Natural killer cell (primary cell): ENCODE results near the gene FIZ1. TPM values are rescaled to one million over a fixed set of nuclear protein-coding genes. Genes with fewer than 3 reads are reported as not detected.

Experiments
- ATAC-seq, 3 donors: fragments of 150-1000 bp in 2 of 3; fragments of 200-7000 bp in 1 of 3; cut with Tn5 transposase; 1 replicate in 1 of 3; 2 replicates in 2 of 3; pipeline ENCODE4 v1.10.0; 2021; ENCODE audit warnings: mild to moderate bottlenecking in 2 of 3, moderate library complexity in 2 of 3
- DNase-seq, 2 donors: peaks; one replicate each; pipeline versions ENCODE4 v3.0.0 to v3.0.0-alpha.2; 2013 to 2021; ENCODE audit warnings: mixed read lengths in 1 of 2
- H3K27ac ChIP-seq: one replicate; pipeline ENCODE4 v1.5.1; 2013; ENCODE audit warnings: mild to moderate bottlenecking, low read length
- H3K27me3 ChIP-seq: one replicate; pipeline ENCODE4 v1.6.1; 2013; ENCODE audit warnings: low read length; ENCODE audit not compliant: control insufficient read depth, insufficient read depth
- H3K36me3 ChIP-seq: one replicate; pipeline ENCODE4 v1.6.1; 2013; ENCODE audit warnings: low read length; ENCODE audit not compliant: control insufficient read depth, insufficient read depth
- H3K4me1 ChIP-seq: one replicate; pipeline ENCODE4 v1.6.1; 2013; ENCODE audit warnings: low read length; ENCODE audit not compliant: control insufficient read depth, insufficient read depth
- H3K4me3 ChIP-seq: one replicate; pipeline ENCODE4 v1.5.1; 2013; ENCODE audit warnings: low read length
- H3K9me3 ChIP-seq: one replicate; pipeline ENCODE4 v1.6.1; 2013; ENCODE audit warnings: low read length; ENCODE audit not compliant: control insufficient read depth, insufficient read depth
- H3K27ac Mint-ChIP-seq, 2 donors: one replicate each; pipeline ENCODE4 v1.8.0; 2022; ENCODE audit warnings: mild to moderate bottlenecking in 2 of 2, mixed read lengths in 2 of 2, moderate library complexity in 1 of 2
- H3K27me3 Mint-ChIP-seq, 2 donors: one replicate each; pipeline ENCODE4 v1.8.0; 2022; ENCODE audit warnings: low read depth in 2 of 2, mixed read lengths in 2 of 2
- H3K36me3 Mint-ChIP-seq: one replicate; pipeline ENCODE4 v1.8.0; 2022; ENCODE audit warnings: mixed read lengths
- H3K4me1 Mint-ChIP-seq, 2 donors: one replicate each; pipeline ENCODE4 v1.8.0; 2022; ENCODE audit warnings: mixed read lengths in 2 of 2
- H3K4me3 Mint-ChIP-seq: one replicate; pipeline ENCODE4 v1.8.0; 2022; ENCODE audit warnings: mild to moderate bottlenecking, moderate library complexity, mixed read lengths
- H3K9me3 Mint-ChIP-seq, 2 donors: one replicate each; pipeline ENCODE4 v1.8.0; 2022; ENCODE audit warnings: mixed read lengths in 2 of 2
- CTCF ChIP-seq: fragments of 200-600 bp; IDR thresholded peaks from one replicate; pipeline ENCODE4 v1.8.0; 2022; ENCODE audit warnings: antibody characterized with exemption
- WGBS: methylation state at CpG from one replicate; pipeline ENCODE4 v1.1.7; 2013; ENCODE audit warnings: missing lambda C conversion rate; ENCODE audit not compliant: insufficient coverage; 5-methylcytosine and 5-hydroxymethylcytosine counted together
- intact Hi-C: fragments of 100-400 bp; cut with micrococcal nuclease; formaldehyde crosslinking; loops from one replicate; pipeline ENCODE4 v1.14.2; 2022
- total RNA-seq, 4 donors: library from RNA; stranded (reverse); fragments of 120-200 nt in 1 of 4; gene quantifications; one replicate each; pipeline versions ENCODE4 v1.2.3 to v1.2.4, GENCODE V29; 2013 to 2022

FIZ1 gene
- total RNA-seq, 3 donors from 2014 or later (not counting 1 experiment from before 2014, with no cell fraction given): 8.5 to 18.2 (median 10.3) TPM

GRCh38 chr19:55590617-55591016, 8.7 kb downstream of the FIZ1 start:
- Mint-ChIP-seq H3K4me3 (no peak overlapping the region), H3K27ac (no peak overlapping the region), H3K27me3 (peaks cover under 1 to 24% of the 10 kb centered on the region in 2 donors), H3K9me3 (no peaks in the 10 kb centered on the region), H3K36me3 (no peaks in the 10 kb centered on the region), H3K4me1 (peaks cover 5 to 19% of the 10 kb centered on the region in 2 donors)
- intact Hi-C loops: no loop called here
- no peak for TF ChIP-seq CTCF
- DNase-seq (no peak), ATAC-seq (no peak)
- Histone ChIP-seq H3K27ac (no peak overlapping the region), H3K9me3 (no peaks in the 10 kb centered on the region), H3K36me3 (peaks cover 1% of the 10 kb centered on the region), H3K4me1 (peaks cover 26% of the 10 kb centered on the region), H3K27me3 (no peaks in the 10 kb centered on the region), H3K4me3 (no peak overlapping the region)
- WGBS: 93% methylated on average over 9 of the region's 10 CpGs

DNA sequence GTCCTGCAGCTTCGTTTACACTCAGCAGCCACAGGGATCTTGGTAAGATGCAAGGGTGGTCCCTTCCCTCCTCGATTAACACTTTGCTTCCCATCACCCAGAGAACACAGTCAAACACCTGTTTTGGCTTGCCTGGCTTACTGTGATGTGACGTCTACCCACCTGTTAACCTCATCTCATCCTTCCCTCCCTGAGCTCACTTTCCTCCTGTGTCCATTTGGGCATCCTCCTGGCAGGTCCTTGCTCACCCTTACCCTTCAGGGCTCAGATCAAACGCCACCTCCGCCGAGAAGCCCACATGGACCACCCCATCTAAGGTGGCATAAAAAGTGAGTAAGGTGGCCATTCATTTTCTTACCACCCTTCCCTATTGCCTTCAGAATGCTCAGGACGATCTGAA, 9.2 kb downstream of the FIZ1 start:
- WGBS: 74% methylated on average over 7 of the region's 7 CpGs
- Mint-ChIP-seq H3K4me1 (peaks cover 10 to 24% of the 10 kb centered on the region in 2 donors), H3K36me3 (no peaks in the 10 kb centered on the region), H3K9me3 (no peaks in the 10 kb centered on the region), H3K27ac (no peak overlapping the region), H3K4me3 (no peak overlapping the region), H3K27me3 (peaks cover 6 to 29% of the 10 kb centered on the region in 2 donors)
- no peak for ATAC-seq
- Histone ChIP-seq H3K27me3 (no peaks in the 10 kb centered on the region), H3K4me1 (peaks cover 26% of the 10 kb centered on the region), H3K4me3 (no peak overlapping the region), H3K27ac (no peak overlapping the region), H3K36me3 (peaks cover 1% of the 10 kb centered on the region), H3K9me3 (no peaks in the 10 kb centered on the region)
- intact Hi-C loops: no loop called here
- DNase-seq: no peak
- no peak for TF ChIP-seq CTCF

DNA sequence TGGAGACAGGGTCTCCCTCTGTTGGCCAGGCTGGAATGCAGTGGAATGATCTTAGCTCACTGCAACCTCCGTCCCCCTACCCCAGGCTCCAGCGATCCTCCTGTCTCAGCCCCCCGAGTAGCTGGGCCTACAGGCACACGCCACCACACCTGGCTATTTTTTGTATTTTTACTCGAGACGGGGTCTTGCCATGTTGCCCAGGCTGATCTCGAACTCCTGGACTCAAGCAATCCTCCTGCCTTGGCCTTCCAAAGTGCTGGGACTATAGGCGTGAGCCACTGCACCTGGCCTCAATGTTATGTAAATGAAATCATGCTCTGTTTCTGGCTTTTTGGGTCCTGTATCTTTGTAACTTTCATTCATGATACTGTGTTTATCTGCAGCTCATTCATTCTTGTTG, 10.6 kb downstream of the FIZ1 start:
- DNase-seq: no peak
- no peak overlapping the region for H3K27ac ChIP-seq
- peak overlapping the region; percentile 35 for H3K4me3 Mint-ChIP-seq
- no peak for TF ChIP-seq CTCF
- H3K9me3 ChIP-seq: no peaks in the 10 kb centered on the region
- WGBS: 93% methylated on average over 8 of the region's 8 CpGs
- no peaks in the 10 kb centered on the region for H3K36me3 ChIP-seq
- H3K4me3 ChIP-seq: no peak overlapping the region
- peaks cover 15 to 33% of the 10 kb centered on the region in 2 donors for H3K27me3 Mint-ChIP-seq
- peaks cover 11 to 25% of the 10 kb centered on the region in 2 donors for H3K4me1 Mint-ChIP-seq
- no peaks in the 10 kb centered on the region for H3K27me3 ChIP-seq
- intact Hi-C loops: no loop called here
- H3K4me1 ChIP-seq: peaks cover 26% of the 10 kb centered on the region
- H3K9me3 Mint-ChIP-seq: no peaks in the 10 kb centered on the region
- no peak for ATAC-seq
- H3K27ac Mint-ChIP-seq: no peak overlapping the region
- no peaks in the 10 kb centered on the region for H3K36me3 Mint-ChIP-seq

GRCh38 chr19:55586976-55587668, 12.2 kb downstream of the FIZ1 start:
- H3K9me3 ChIP-seq: no peaks in the 10 kb centered on the region
- Mint-ChIP-seq H3K9me3 (no peaks in the 10 kb centered on the region), H3K36me3 (no peaks in the 10 kb centered on the region), H3K27ac (peak overlapping the region in 1 of 2 donors; percentile 60), H3K4me1 (peaks cover 11 to 25% of the 10 kb centered on the region in 2 donors), H3K27me3 (peaks cover 15 to 33% of the 10 kb centered on the region in 2 donors), H3K4me3 (peak overlapping the region; percentile 82)
- DNase-seq: peak; percentile 90 to 95
- intact Hi-C loops: loop anchor here (1.0 kb wide), 1 partner anchor 12 kb away; the partner anchor contains the start of gene FIZ1
- no peaks in the 10 kb centered on the region for H3K27me3 ChIP-seq
- no peaks in the 10 kb centered on the region for H3K36me3 ChIP-seq
- no peak for TF ChIP-seq CTCF
- H3K27ac ChIP-seq: peak overlapping the region; percentile 32
- H3K4me3 ChIP-seq: peak overlapping the region; percentile 22
- WGBS: 2% methylated on average over 40 of the region's 40 CpGs
- H3K4me1 ChIP-seq: peaks cover 26% of the 10 kb centered on the region
- ATAC-seq: peak; percentile 97 to 99 (median 99)
